SK-N-SH treated with all-trans-retinoic acid at 6 μM for 48 hours (cell line): Measurements from ENCODE around the gene SPDYE17.
"Not testable (repeated sequence)": the region's sequence is repeated elsewhere in the genome, so short reads cannot be mapped to it uniquely, and the experiment has no call there.

Source experiments
- CSRNP3 ChIP-seq: fragments of 250-450 bp; sonication (Bioruptor Pico); IDR thresholded peaks from 2 replicates; pipeline ENCODE4 v1.5.1; 2021; ENCODE audit warnings: mild to moderate bottlenecking, moderate library complexity
- PATZ1 ChIP-seq: fragments of 250-450 bp; sonication (Bioruptor Pico); IDR thresholded peaks from 2 replicates; pipeline ENCODE4 v1.8.0; 2020; ENCODE audit warnings: mild to moderate bottlenecking, moderate library complexity, borderline replicate concordance
- ZFP3 ChIP-seq: fragments of 250-450 bp; sonication (Bioruptor Pico); IDR thresholded peaks from 2 replicates; pipeline ENCODE4 v1.5.0; 2020; ENCODE audit warnings: mild to moderate bottlenecking, moderate library complexity
- ZNF70 ChIP-seq: fragments of 450-650 bp; formaldehyde crosslinking; IDR thresholded peaks from 2 replicates; pipeline ENCODE4 v1.5.0; 2020; ENCODE audit warnings: mild to moderate bottlenecking, moderate library complexity

GRCh38 chr7:77062557-77062956 lies 30.4 kb upstream of the SPDYE17 start, which contains the start of gene SPDYE18:
- not testable (repeated sequence) for TF ChIP-seq ZFP3 (CRISPR knock-in tag); PATZ1 (CRISPR knock-in tag); CSRNP3; ZNF70 (CRISPR knock-in tag)
